Stomach (tissue), 4 donors: ENCODE measurements around the gene CYP26B1.

Experiments used
- EP300 ChIP-seq: sonication (generic); formaldehyde crosslinking; IDR thresholded peaks from one replicate; pipeline ENCODE4 v1.6.1; 2017; ENCODE audit warnings: antibody characterized with exemption
- TF ChIP-seq, protein P1 (sequence below), 7 experiments: fragments of 450-650 bp in 4 of 7; fragments of 200-600 bp in 3 of 7; sonication (generic) in 3 of 7; IDR thresholded peaks; one replicate each; pipeline ENCODE4 v1.5.1; 2016 to 2019; ENCODE audit warnings: antibody characterized with exemption in 7 of 7, control low read depth in 2 of 7, mild to moderate bottlenecking in 1 of 7

DNA sequence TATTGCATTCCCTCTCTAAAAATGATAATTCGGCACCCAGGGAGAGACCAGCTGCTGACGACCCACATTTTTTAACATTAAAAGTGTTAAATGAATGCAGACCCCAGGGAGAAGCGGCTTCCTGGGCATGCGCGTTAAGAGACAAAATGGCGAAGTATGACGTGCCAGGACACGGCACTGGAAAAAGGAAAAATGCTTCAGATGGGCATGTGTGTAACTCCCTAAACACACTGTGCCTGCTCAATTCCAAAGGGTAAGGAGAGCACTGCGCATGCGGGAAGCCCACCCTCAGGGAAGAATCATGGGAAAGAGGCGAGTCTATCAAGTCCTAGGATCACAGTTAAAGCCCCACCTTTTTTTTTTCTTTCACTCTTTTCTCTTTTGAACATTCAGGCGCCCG, 58.1 kb downstream of the CYP26B1 start:
- TF ChIP-seq, protein P1, sequence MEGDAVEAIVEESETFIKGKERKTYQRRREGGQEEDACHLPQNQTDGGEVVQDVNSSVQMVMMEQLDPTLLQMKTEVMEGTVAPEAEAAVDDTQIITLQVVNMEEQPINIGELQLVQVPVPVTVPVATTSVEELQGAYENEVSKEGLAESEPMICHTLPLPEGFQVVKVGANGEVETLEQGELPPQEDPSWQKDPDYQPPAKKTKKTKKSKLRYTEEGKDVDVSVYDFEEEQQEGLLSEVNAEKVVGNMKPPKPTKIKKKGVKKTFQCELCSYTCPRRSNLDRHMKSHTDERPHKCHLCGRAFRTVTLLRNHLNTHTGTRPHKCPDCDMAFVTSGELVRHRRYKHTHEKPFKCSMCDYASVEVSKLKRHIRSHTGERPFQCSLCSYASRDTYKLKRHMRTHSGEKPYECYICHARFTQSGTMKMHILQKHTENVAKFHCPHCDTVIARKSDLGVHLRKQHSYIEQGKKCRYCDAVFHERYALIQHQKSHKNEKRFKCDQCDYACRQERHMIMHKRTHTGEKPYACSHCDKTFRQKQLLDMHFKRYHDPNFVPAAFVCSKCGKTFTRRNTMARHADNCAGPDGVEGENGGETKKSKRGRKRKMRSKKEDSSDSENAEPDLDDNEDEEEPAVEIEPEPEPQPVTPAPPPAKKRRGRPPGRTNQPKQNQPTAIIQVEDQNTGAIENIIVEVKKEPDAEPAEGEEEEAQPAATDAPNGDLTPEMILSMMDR (IDR thresholded peaks at IDR 0.05): no peak
- no peak for TF ChIP-seq EP300
